H1 (cell line): ENCODE measurements around the gene METRNL. TPM values are rescaled to one million over a fixed set of nuclear protein-coding genes. Genes with fewer than 3 reads are reported as not detected.

Experiments used
- MAFK ChIP-seq: IDR thresholded peaks from 2 replicates; pipeline ENCODE4 v1.6.1; 2012; ENCODE audit warnings: low read depth, mild to moderate bottlenecking, improper control_type of control experiment, low read length
- polyA plus RNA-seq, 7 experiments: library from polyadenylated mRNA; depleted of rRNA in 3 of 7; stranded (reverse) in 5 of 7; unstranded in 2 of 7; fragments of >200 nt in 5 of 7; fragments of 200-250 nt in 2 of 7; gene quantifications; 1 replicate in 5 of 7; 2 replicates in 1 of 7; 4 replicates in 1 of 7; pipeline versions ENCODE4 v1.2.1 to v1.2.3, GENCODE V29; 2011 to 2013; ENCODE audit warnings: missing spikeins in 2 of 7, mixed read lengths in 2 of 7
- total RNA-seq: library from RNA; stranded (reverse); fragmentation: NEBNext Ultra II Directional; extraction: Animal tissue kit (Norgen Biotek cat#: 25700); gene quantifications from 2 replicates; pipeline ENCODE4 v1.2.1, GENCODE V29; 2021

METRNL gene
- total and polyA plus RNA-seq, 2 of the 8 experiments (the other 6 are each of a cell fraction or from before 2014, with no cell fraction given) = 13.9 to 14.2 TPM

DNA sequence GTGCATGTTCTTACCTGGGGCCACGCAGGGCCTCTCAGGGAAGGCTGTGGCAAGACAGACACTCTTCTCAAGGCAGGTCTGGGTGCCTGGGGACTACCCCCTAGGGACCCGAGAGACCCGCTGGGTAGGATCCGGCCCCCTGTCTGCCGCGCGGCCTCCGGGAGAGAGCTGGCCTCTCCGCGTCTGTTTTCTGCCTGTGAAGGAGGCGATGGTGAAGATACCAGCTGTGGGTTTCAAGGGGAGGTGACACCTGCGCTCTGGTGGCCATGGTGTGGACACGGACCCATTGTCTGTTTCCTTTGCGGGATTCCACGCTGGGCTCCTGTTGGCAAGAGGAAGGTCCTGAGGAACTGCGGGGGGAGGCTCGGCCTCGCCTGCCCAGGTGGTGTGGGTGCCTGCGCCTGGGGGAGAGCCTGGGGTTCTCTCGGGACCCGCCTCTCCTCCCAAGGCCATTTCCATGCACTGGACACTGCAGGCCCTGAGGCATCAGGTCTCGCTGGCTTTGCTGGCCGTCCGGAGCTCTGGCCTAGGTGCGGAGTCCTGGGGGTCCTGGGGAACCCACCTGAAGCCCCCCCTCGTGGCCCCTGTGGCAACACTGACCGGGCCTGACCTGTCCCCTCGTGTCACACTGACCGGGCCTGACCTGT lies 12.2 kb upstream of the METRNL start (continued):
- TF ChIP-seq MAFK = no peak
